Kidney (tissue), 14 donors: ENCODE data around the gene BORCS8. TPM values are rescaled to one million over a fixed set of nuclear protein-coding genes. Genes with fewer than 3 reads are reported as not detected.

ENCODE experiments used
- DNase-seq, 5 donors: peaks; one replicate each; pipeline ENCODE4 v3.0.0-alpha.2; 2013 to 2020
- FAIRE-seq: peaks from 2 replicates; lab custom pipeline; 2012; peaks lifted over from hg19 to GRCh38; lab: Jason Lieb, UNC
- H3K27ac ChIP-seq, 2 donors: one replicate each; pipeline ENCODE4 v1.7.0; 2013; ENCODE audit warnings: low read depth in 2 of 2, low read length in 2 of 2, inconsistent platforms in 1 of 2
- H3K27me3 ChIP-seq: one replicate; pipeline ENCODE4 v1.7.1; 2013; ENCODE audit warnings: low read length, inconsistent platforms; ENCODE audit not compliant: control insufficient read depth, insufficient read depth
- H3K36me3 ChIP-seq, 3 donors: one replicate each; pipeline versions ENCODE4 v1.7.0 to v1.7.1; 2013; ENCODE audit warnings: low read length in 3 of 3, control low read depth in 1 of 3, inconsistent platforms in 1 of 3; ENCODE audit not compliant: insufficient read depth in 3 of 3, control insufficient read depth in 2 of 3
- H3K4me1 ChIP-seq, 3 donors: one replicate each; pipeline versions ENCODE4 v1.7.0 to v1.7.1; 2013; ENCODE audit warnings: low read length in 3 of 3, inconsistent platforms in 1 of 3, low read depth in 1 of 3; ENCODE audit not compliant: control insufficient read depth in 2 of 3, insufficient read depth in 2 of 3
- H3K4me3 ChIP-seq, 3 donors: one replicate each; pipeline versions ENCODE4 v1.7.0 to v1.8.1; 2013; ENCODE audit warnings: low read length in 3 of 3, control low read depth in 1 of 3, inconsistent platforms in 1 of 3
- H3K9ac ChIP-seq, 3 donors: one replicate each; pipeline versions ENCODE4 v1.7.0 to v1.7.1; 2013; ENCODE audit warnings: low read length in 3 of 3, control low read depth in 1 of 3, inconsistent platforms in 1 of 3
- H3K9me3 ChIP-seq, 3 donors: one replicate each; pipeline versions ENCODE4 v1.7.0 to v1.7.1; 2013; ENCODE audit warnings: low read length in 3 of 3, control low read depth in 1 of 3, inconsistent platforms in 1 of 3; ENCODE audit not compliant: control insufficient read depth in 2 of 3, insufficient read depth in 1 of 3
- CTCF ChIP-seq: IDR thresholded peaks from 3 replicates; pipeline ENCODE4 v1.5.1; 2012; ENCODE audit warnings: mild to moderate bottlenecking, moderate library complexity, borderline replicate concordance; ENCODE audit not compliant: insufficient read depth; ENCODE audit errors: extremely low read depth
- intact Hi-C: fragments of 100-400 bp; cut with DNase I; formaldehyde crosslinking; loops from one replicate; pipeline ENCODE4 v1.11.1; 2022
- polyA plus RNA-seq: library from polyadenylated mRNA; stranded (reverse); fragments of 350-450 nt; fragmentation: Illumina TruSeq; extraction: RNeasy Lipid Tissue Mini Kit (QIAGEN cat#74804); gene quantifications from one replicate; pipeline ENCODE4 v1.2.3, GENCODE V29; 2014; ENCODE audit warnings: low read depth, low replicate concordance; ENCODE audit not compliant: insufficient read depth
- total RNA-seq: library from RNA; stranded (reverse); fragmentation: NEBNext Ultra II Directional; extraction: Animal tissue kit (Norgen Biotek cat#: 25700); gene quantifications from one replicate; pipeline ENCODE4 v1.2.1, GENCODE V29; 2021
- donor health status: control.
- donor health status: control.
- donor health status: control.
- donor health status: control.
- donor health status: control.
- donor health status: DM: yes; HTN: yes; CAD: no.
- donor health status: Normal renal cell carcinoma (clear cell type).

BORCS8 gene
- total and polyA plus RNA-seq, 2 donors from 2014 or later, result 42.2 to 51.7 TPM

- H3K4me3 ChIP-seq, result no peak overlapping the region
- intact Hi-C loops, result no loop called here
- no peak overlapping the region for H3K9ac ChIP-seq
- DNase-seq, result no peak
- H3K27me3 ChIP-seq, result peaks cover 14% of the 10 kb centered on the region
- no peak for TF ChIP-seq CTCF
- H3K4me1 ChIP-seq, result no peaks in the 10 kb centered on the region
- H3K9me3 ChIP-seq, result no peaks in the 10 kb centered on the region
- FAIRE-seq, result no peak
- H3K36me3 ChIP-seq, result no peaks in the 10 kb centered on the region
- no peak overlapping the region for H3K27ac ChIP-seq
These were observed 17.4 kb upstream of the BORCS8 start for GRCh38 chr19:19209372-19209771.

- intact Hi-C loops, result no loop called here
- no peak for TF ChIP-seq CTCF
- H3K4me1 ChIP-seq, result peaks cover 0 to 1% (median 0%) of the 10 kb centered on the region in 3 donors
- H3K27ac ChIP-seq, result no peak overlapping the region
- H3K4me3 ChIP-seq, result no peak overlapping the region
- FAIRE-seq, result no peak
- no peaks in the 10 kb centered on the region for H3K36me3 ChIP-seq
- peaks cover 10% of the 10 kb centered on the region for H3K27me3 ChIP-seq
- no peak overlapping the region for H3K9ac ChIP-seq
- no peak for DNase-seq
- H3K9me3 ChIP-seq, result no peaks in the 10 kb centered on the region
These were observed 16.0 kb upstream of the BORCS8 start for GRCh38 chr19:19207637-19208572.

- Histone ChIP-seq H3K4me1 (peaks cover 0 to 8% (median 0%) of the 10 kb centered on the region in 3 donors), H3K27me3 (peaks cover 7% of the 10 kb centered on the region), H3K27ac (no peak overlapping the region), H3K4me3 (no peak overlapping the region), H3K9me3 (no peaks in the 10 kb centered on the region), H3K36me3 (no peaks in the 10 kb centered on the region), H3K9ac (no peak overlapping the region)
- DNase-seq (no peak), FAIRE-seq (no peak)
- intact Hi-C loops, result no loop called here
- no peak for TF ChIP-seq CTCF
These were observed 15.0 kb upstream of the BORCS8 start for GRCh38 chr19:19206938-19207337.
